ENCODE results near the gene ARMH3.
"Not testable (repeated sequence)": the region's sequence is repeated elsewhere in the genome, so short reads cannot be mapped to it uniquely, and the experiment has no call there.

Gene ARMH3

DNA sequence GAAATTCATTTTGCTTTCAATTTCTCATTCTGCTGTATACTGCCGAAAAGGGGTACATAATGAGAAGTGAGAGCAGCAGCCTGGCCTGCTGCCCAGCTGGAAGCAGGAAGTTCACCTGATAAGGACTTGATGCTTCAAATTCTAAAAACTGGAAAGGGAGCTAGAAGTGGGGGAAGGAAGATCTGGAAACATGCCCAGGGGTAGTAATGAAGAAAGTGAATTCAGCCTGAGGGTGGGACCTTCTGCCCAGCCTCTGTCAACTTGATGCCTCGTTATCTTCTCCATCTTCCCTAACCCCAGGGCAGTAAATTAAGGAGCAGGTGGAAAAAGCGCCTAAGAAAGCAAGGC, 69.4 kb downstream of the ARMH3 start:
- Histone ChIP-seq H3K27ac (no peak overlapping the region), H3K4me3 (no peak overlapping the region)
- DNase-seq (ENCODE audit: low spot score) = no peak
- TF ChIP-seq, protein P1, sequence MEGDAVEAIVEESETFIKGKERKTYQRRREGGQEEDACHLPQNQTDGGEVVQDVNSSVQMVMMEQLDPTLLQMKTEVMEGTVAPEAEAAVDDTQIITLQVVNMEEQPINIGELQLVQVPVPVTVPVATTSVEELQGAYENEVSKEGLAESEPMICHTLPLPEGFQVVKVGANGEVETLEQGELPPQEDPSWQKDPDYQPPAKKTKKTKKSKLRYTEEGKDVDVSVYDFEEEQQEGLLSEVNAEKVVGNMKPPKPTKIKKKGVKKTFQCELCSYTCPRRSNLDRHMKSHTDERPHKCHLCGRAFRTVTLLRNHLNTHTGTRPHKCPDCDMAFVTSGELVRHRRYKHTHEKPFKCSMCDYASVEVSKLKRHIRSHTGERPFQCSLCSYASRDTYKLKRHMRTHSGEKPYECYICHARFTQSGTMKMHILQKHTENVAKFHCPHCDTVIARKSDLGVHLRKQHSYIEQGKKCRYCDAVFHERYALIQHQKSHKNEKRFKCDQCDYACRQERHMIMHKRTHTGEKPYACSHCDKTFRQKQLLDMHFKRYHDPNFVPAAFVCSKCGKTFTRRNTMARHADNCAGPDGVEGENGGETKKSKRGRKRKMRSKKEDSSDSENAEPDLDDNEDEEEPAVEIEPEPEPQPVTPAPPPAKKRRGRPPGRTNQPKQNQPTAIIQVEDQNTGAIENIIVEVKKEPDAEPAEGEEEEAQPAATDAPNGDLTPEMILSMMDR (IDR thresholded peaks at IDR 0.05) = no peak

DNA sequence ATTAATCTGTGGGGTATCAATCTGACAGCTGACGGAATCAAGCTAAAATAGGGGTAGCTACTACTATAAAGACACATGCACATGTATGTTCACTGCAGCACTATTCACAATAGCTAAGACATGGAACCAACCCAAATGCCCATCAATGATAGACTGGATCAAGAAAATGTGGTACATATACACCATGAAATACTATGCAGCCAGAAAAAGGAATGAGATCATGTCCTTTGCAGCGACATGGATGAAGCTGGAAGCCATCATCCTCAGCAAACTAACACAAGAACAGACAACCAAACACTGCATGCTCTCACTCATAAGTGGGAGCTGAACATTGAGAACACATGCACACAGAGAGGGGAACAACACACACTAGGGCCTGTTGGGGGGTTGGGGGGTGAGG, 75.3 kb downstream of the ARMH3 start:
- H3K27ac ChIP-seq; H3K4me3 ChIP-seq; DNase-seq (ENCODE audit: low spot score): not testable (repeated sequence)

- Histone ChIP-seq H3K4me3 (peak overlapping the region; percentile 28), H3K27ac (peak overlapping the region in 1 of 2 donors; percentile 47)
- TF ChIP-seq, protein P1 (IDR thresholded peaks at IDR 0.05) = no peak
- DNase-seq (ENCODE audit: low spot score) = no peak
Measured at GRCh38 chr10:101974091-101974971, 81.6 kb downstream of the ARMH3 start.

- Histone ChIP-seq H3K4me3 (no peak overlapping the region), H3K27ac (no peak overlapping the region)
- TF ChIP-seq, protein P1 (IDR thresholded peaks at IDR 0.05) = no peak
- no peak for DNase-seq (ENCODE audit: low spot score)
Measured at GRCh38 chr10:101972761-101973160, 83.2 kb downstream of the ARMH3 start.

GRCh38 chr10:101969412-101969922, 86.5 kb downstream of the ARMH3 start:
- no peak overlapping the region for H3K27ac ChIP-seq
- TF ChIP-seq, protein P1 (IDR thresholded peaks at IDR 0.05) = no peak

GRCh38 chr10:101968940-101969321, 87.0 kb downstream of the ARMH3 start:
- DNase-seq (ENCODE audit: low spot score) = no peak
- Histone ChIP-seq H3K27ac (no peak overlapping the region), H3K4me3 (no peak overlapping the region)
- TF ChIP-seq, protein P1 (IDR thresholded peaks at IDR 0.05) = no peak

More at GRCh38 chr10:101969412-101969922, 86.5 kb downstream of the ARMH3 start:
- no peak for DNase-seq (ENCODE audit: low spot score)
- H3K4me3 ChIP-seq = no peak overlapping the region

DNA sequence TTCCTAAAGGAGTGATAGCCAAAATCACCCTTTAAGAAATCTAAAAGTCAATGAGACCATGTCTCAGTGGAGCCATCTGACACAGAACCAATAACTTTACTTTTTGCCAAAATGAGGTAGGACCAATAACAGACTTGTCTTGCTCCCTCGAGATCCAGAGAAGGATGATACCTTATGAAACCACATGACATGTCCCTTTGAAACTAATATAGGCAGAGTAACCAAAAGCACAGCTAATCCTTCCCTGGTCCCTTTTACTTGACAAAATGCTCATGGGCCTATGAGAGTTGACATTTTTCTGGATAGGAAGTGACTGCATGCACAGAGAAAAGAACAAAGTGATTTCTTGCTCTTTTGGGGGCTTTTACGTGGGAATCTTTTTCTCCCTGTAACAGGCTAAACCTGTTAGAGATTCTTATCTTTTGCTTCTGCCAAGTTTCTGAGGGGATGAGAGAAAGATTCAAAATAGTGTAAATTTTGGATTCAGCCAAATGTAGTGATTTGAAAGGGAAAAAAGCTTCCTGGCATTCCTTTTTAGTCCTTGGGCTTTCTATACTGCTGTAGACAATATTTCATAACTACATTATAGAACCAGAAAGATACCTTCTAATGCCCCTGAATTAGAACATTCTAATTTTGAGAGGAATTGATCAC, 87.6 kb downstream of the ARMH3 start:
- TF ChIP-seq, protein P1 (IDR thresholded peaks at IDR 0.05) = no peak
- DNase-seq (ENCODE audit: low spot score) = no peak
- H3K27ac ChIP-seq = no peak overlapping the region
- H3K4me3 ChIP-seq = no peak overlapping the region
